ENCODE data around the gene MYT1.

GRCh38 chr20:64176551-64176950, 12.3 kb downstream of the MYT1 start:
- TF ChIP-seq POLR2A (IDR thresholded peaks at IDR 0.05), result no peak
- TF ChIP-seq EP300 (IDR thresholded peaks at IDR 0.05), result no peak
- no peak for TF ChIP-seq CTCF (IDR thresholded peaks at IDR 0.05)
